Fibroblast of lung (primary cell): Measurements from ENCODE around the gene DDAH2. TPM values are rescaled to one million over a fixed set of nuclear protein-coding genes. Genes with fewer than 3 reads are reported as not detected.
"Not testable (repeated sequence)": the region's sequence is repeated elsewhere in the genome, so short reads cannot be mapped to it uniquely, and the experiment has no call there.

Experiments used
- DNase-seq, 2 donors: peaks; one replicate each; pipeline versions ENCODE4 v3.0.0 to v3.0.0-alpha.2; 2010; ENCODE audit warnings: low read depth in 2 of 2
- H2AFZ ChIP-seq: 2 replicates; pipeline ENCODE4 v1.5.1; 2012; ENCODE audit warnings: low read length, control low read depth, inconsistent platforms
- H3K27ac ChIP-seq: 2 replicates; pipeline ENCODE4 v1.5.1; 2011; ENCODE audit warnings: low read length, control low read depth; ENCODE audit not compliant: insufficient read depth
- H3K27me3 ChIP-seq: 2 replicates; pipeline ENCODE4 v1.5.1; 2011; ENCODE audit warnings: mild to moderate bottlenecking, low read length; ENCODE audit not compliant: control insufficient read depth, insufficient read depth
- H3K36me3 ChIP-seq: 2 replicates; pipeline ENCODE4 v1.5.1; 2011; ENCODE audit warnings: low read length; ENCODE audit not compliant: control insufficient read depth, insufficient read depth
- H3K4me1 ChIP-seq: 2 replicates; pipeline ENCODE4 v1.5.1; 2011; ENCODE audit warnings: low read length; ENCODE audit not compliant: control insufficient read depth, insufficient read depth; ENCODE audit errors: extremely low read depth
- H3K4me2 ChIP-seq: 2 replicates; pipeline ENCODE4 v1.5.1; 2011; ENCODE audit warnings: low read length, control low read depth; ENCODE audit not compliant: insufficient read depth; ENCODE audit errors: extremely low read depth
- H3K4me3 ChIP-seq, 4 experiments: fragments of 200-600 bp in 1 of 4; sonication (generic) in 1 of 4; replicated peaks in 1 of 4; 2 replicates each; pipeline ENCODE4 v1.5.1; 2011 to 2016; ENCODE audit warnings: low read length in 4 of 4, low read depth in 3 of 4, mild to moderate bottlenecking in 3 of 4, control low read depth in 2 of 4, inconsistent platforms in 1 of 4, mixed read lengths in 1 of 4; ENCODE audit not compliant: insufficient read depth in 1 of 4; ENCODE audit errors: control extremely low read depth in 1 of 4
- H3K79me2 ChIP-seq: 2 replicates; pipeline ENCODE4 v1.5.1; 2012; ENCODE audit warnings: mild to moderate bottlenecking, low read length, inconsistent platforms; ENCODE audit not compliant: control insufficient read depth, insufficient read depth
- H3K9ac ChIP-seq: 2 replicates; pipeline ENCODE4 v1.5.1; 2011; ENCODE audit warnings: mild to moderate bottlenecking, low read length, control low read depth; ENCODE audit not compliant: insufficient read depth
- H3K9me3 ChIP-seq: 2 replicates; pipeline ENCODE4 v1.5.1; 2012; ENCODE audit warnings: low read depth, low read length; ENCODE audit not compliant: control insufficient read depth, insufficient read depth
- H4K20me1 ChIP-seq: 2 replicates; pipeline ENCODE4 v1.5.1; 2011; ENCODE audit warnings: low read length; ENCODE audit not compliant: control insufficient read depth, insufficient read depth; ENCODE audit errors: extremely low read depth
- CTCF ChIP-seq, 2 donors: IDR thresholded peaks in 1 of 2; conservative IDR thresholded peaks in 1 of 2; 1 replicate in 1 of 2; 2 replicates in 1 of 2; pipeline ENCODE4 v1.5.1; 2011 to 2012; ENCODE audit warnings: low read length in 2 of 2, control low read depth in 1 of 2, inconsistent platforms in 1 of 2, low read depth in 1 of 2, mild to moderate bottlenecking in 1 of 2
- EZH2 ChIP-seq: IDR thresholded peaks from 2 replicates; pipeline ENCODE4 v1.5.1; 2012; ENCODE audit warnings: low read length, control low read depth, mild to moderate bottlenecking; ENCODE audit errors: missing control alignments
- polyA plus RNA-seq, 2 donors: library from polyadenylated mRNA; depleted of rRNA in 1 of 2; stranded (reverse) in 1 of 2; unstranded in 1 of 2; fragments of >200 nt; gene quantifications; 2 replicates each; pipeline ENCODE4 v1.2.1, GENCODE V29; 2011 to 2012; ENCODE audit warnings: missing spikeins in 1 of 2
- total RNA-seq: library from RNA; depleted of rRNA; stranded (reverse); fragments of >200 nt; gene quantifications from 2 replicates; pipeline ENCODE4 v1.2.1, GENCODE V29; 2014

DDAH2 gene
- total and polyA plus RNA-seq, 2 donors (not counting 1 experiment from before 2014, with no cell fraction given) = 42.5 to 119 TPM

GRCh38 chr6:31711233-31711632 lies 17.9 kb downstream of the DDAH2 start:
- Histone ChIP-seq H3K4me3 (no peak overlapping the region), H3K36me3 (no peaks in the 10 kb centered on the region), H3K4me2 (no peak overlapping the region), H3K9ac (no peak overlapping the region), H3K79me2 (no peaks in the 10 kb centered on the region), H3K27me3 (peaks cover 20% of the 10 kb centered on the region), H3K9me3 (no peaks in the 10 kb centered on the region), H4K20me1 (no peaks in the 10 kb centered on the region), H3K27ac (no peak overlapping the region), H3K4me1 (no peaks in the 10 kb centered on the region), H2AFZ (no peak overlapping the region)
- no peak for DNase-seq
- TF ChIP-seq CTCF (conservative IDR thresholded peaks at IDR 0.05 in 1 of 2, IDR thresholded peaks at IDR 0.05 in 1 of 2; ENCODE audit: low read depth in 1 of 2, low read length in 2 of 2) (no peak), EZH2 (no peak)

GRCh38 chr6:31710523-31711219 lies 18.4 kb downstream of the DDAH2 start:
- Histone ChIP-seq H4K20me1 (no peaks in the 10 kb centered on the region), H3K9ac (no peak overlapping the region), H3K9me3 (no peaks in the 10 kb centered on the region), H3K27ac (no peak overlapping the region), H3K36me3 (no peaks in the 10 kb centered on the region), H3K4me3 (no peak overlapping the region), H3K4me2 (no peak overlapping the region), H2AFZ (no peak overlapping the region), H3K27me3 (peaks cover 20% of the 10 kb centered on the region), H3K79me2 (no peaks in the 10 kb centered on the region), H3K4me1 (no peaks in the 10 kb centered on the region)
- no peak for DNase-seq
- TF ChIP-seq EZH2 (no peak), CTCF (conservative IDR thresholded peaks at IDR 0.05 in 1 of 2, IDR thresholded peaks at IDR 0.05 in 1 of 2; ENCODE audit: low read depth in 1 of 2, low read length in 2 of 2) (no peak)

- H3K27ac ChIP-seq, H3K36me3 ChIP-seq, H3K79me2 ChIP-seq, H3K4me1 ChIP-seq, H2AFZ ChIP-seq, H3K9me3 ChIP-seq, H3K4me2 ChIP-seq, H3K9ac ChIP-seq, H4K20me1 ChIP-seq, H3K4me3 ChIP-seq, DNase-seq: not testable (repeated sequence)
- H3K27me3 ChIP-seq = peaks cover 18% of the 10 kb centered on the region
These were observed 19.9 kb downstream of the DDAH2 start for GRCh38 chr6:31709157-31709556.
